ENCODE measurements around the gene RBFOX1.

The RBFOX1 gene

GRCh38 chr16:7689234-7689633 is 356.6 kb downstream of the RBFOX1 start:
- no peak for DNase-seq (ENCODE audit: low read depth)

GRCh38 chr16:7691533-7691932 is 358.9 kb downstream of the RBFOX1 start:
- no peak for DNase-seq (ENCODE audit: low read depth)

- no peak for DNase-seq (ENCODE audit: low read depth)
Measured at GRCh38 chr16:7703672-7704071, 371.0 kb downstream of the RBFOX1 start.

- no peak for DNase-seq (ENCODE audit: low read depth)
Measured at GRCh38 chr16:7705885-7706284, 373.2 kb downstream of the RBFOX1 start.

- DNase-seq (ENCODE audit: low read depth), result no peak
Measured at GRCh38 chr16:7709186-7709585, 376.5 kb downstream of the RBFOX1 start.

GRCh38 chr16:7713244-7713643 is 380.6 kb downstream of the RBFOX1 start:
- DNase-seq (ENCODE audit: low read depth), result no peak

GRCh38 chr16:7714775-7715174 is 382.1 kb downstream of the RBFOX1 start:
- DNase-seq (ENCODE audit: low read depth), result no peak

GRCh38 chr16:7716660-7717550 is 384.3 kb downstream of the RBFOX1 start:
- DNase-seq (ENCODE audit: low read depth), result no peak

GRCh38 chr16:7722761-7723160 is 390.1 kb downstream of the RBFOX1 start:
- DNase-seq (ENCODE audit: low read depth), result no peak

- DNase-seq (ENCODE audit: low read depth), result no peak
Measured at GRCh38 chr16:7731141-7731540, 398.5 kb downstream of the RBFOX1 start.

GRCh38 chr16:7736138-7736665 is 403.6 kb downstream of the RBFOX1 start:
- DNase-seq (ENCODE audit: low read depth), result no peak

- DNase-seq (ENCODE audit: low read depth), result no peak
Measured at GRCh38 chr16:7742626-7743025, 410.0 kb downstream of the RBFOX1 start.

- DNase-seq (ENCODE audit: low read depth), result no peak
Measured at GRCh38 chr16:7744546-7745264, 412.1 kb downstream of the RBFOX1 start.

- DNase-seq (ENCODE audit: low read depth), result no peak
Measured at GRCh38 chr16:7745276-7745675, 412.6 kb downstream of the RBFOX1 start.

GRCh38 chr16:7746941-7747340 is 414.3 kb downstream of the RBFOX1 start:
- DNase-seq (ENCODE audit: low read depth), result no peak

- DNase-seq (ENCODE audit: low read depth), result no peak
Measured at GRCh38 chr16:7748522-7748921, 415.9 kb downstream of the RBFOX1 start.

GRCh38 chr16:7755347-7755882 is 422.8 kb downstream of the RBFOX1 start:
- DNase-seq (ENCODE audit: low read depth), result no peak

Measured in ELR (cell line).